Measurements from ENCODE around the gene KRTAP4-7. TPM values are rescaled to one million over a fixed set of nuclear protein-coding genes. Genes with fewer than 3 reads are reported as not detected.
"Not testable (repeated sequence)": the region's sequence is repeated elsewhere in the genome, so short reads cannot be mapped to it uniquely, and the experiment has no call there.

Gene KRTAP4-7
- total RNA-seq, 1 donor from 2014 or later: not detected

DNA sequence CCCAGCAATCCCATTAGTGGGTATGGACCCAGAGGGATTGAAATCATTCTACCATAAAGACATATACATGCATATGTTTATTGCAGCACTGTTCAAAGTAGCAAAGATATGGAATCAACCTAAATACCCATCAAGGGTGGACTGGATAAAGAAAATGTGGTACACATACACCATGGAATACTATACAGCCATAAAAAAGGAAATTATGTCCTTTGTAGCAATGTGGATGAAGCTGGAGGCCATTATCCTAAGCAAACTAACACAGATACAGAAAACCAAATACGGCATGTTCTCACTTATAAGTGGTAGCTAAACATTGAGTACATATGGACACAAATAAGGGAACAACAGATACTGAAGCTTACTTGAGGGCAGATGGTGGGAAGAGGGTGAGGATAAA, 26.4 kb upstream of the KRTAP4-7 start:
- no peak for DNase-seq (ENCODE audit: low spot score)
- peaks cover 36% of the 10 kb centered on the region for H3K4me1 Mint-ChIP-seq (ENCODE audit: low read depth)
- no peak overlapping the region for H3K27ac Mint-ChIP-seq (ENCODE audit: unreplicated experiment)
- peaks cover 3% of the 10 kb centered on the region for H3K36me3 Mint-ChIP-seq (ENCODE audit: low read depth)
- H3K9me3 Mint-ChIP-seq (ENCODE audit: low read depth): peaks cover 10% of the 10 kb centered on the region
- TF ChIP-seq, protein P1, sequence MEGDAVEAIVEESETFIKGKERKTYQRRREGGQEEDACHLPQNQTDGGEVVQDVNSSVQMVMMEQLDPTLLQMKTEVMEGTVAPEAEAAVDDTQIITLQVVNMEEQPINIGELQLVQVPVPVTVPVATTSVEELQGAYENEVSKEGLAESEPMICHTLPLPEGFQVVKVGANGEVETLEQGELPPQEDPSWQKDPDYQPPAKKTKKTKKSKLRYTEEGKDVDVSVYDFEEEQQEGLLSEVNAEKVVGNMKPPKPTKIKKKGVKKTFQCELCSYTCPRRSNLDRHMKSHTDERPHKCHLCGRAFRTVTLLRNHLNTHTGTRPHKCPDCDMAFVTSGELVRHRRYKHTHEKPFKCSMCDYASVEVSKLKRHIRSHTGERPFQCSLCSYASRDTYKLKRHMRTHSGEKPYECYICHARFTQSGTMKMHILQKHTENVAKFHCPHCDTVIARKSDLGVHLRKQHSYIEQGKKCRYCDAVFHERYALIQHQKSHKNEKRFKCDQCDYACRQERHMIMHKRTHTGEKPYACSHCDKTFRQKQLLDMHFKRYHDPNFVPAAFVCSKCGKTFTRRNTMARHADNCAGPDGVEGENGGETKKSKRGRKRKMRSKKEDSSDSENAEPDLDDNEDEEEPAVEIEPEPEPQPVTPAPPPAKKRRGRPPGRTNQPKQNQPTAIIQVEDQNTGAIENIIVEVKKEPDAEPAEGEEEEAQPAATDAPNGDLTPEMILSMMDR (IDR thresholded peaks at IDR 0.05): no peak
- no peak overlapping the region for H3K4me3 Mint-ChIP-seq (ENCODE audit: unreplicated experiment)
- no peaks in the 10 kb centered on the region for H3K27me3 Mint-ChIP-seq (ENCODE audit: low read depth)

DNA sequence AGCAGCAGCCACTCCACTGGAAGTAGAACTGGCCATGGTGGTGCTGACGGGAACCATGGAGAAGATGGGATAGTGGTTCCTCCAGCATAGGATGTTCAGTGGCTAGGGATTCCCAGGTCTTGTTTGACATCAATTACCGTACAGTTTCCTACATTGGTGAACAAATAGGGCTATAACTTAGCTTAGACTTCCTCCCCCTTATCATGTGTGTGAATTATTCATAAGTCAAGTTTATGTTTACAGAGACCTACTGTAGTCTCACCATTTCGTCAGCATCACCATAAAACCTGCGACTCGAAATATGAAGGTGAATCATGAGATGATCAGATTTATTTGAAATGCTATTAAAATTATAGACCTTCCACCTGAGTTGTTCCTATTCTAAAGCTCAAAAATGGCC, 25.2 kb upstream of the KRTAP4-7 start:
- Mint-ChIP-seq H3K9me3 (ENCODE audit: low read depth) (peaks cover 4% of the 10 kb centered on the region), H3K36me3 (ENCODE audit: low read depth) (peaks cover 1% of the 10 kb centered on the region), H3K27ac (ENCODE audit: unreplicated experiment) (peak overlapping the region; percentile 91), H3K27me3 (ENCODE audit: low read depth) (no peaks in the 10 kb centered on the region), H3K4me1 (ENCODE audit: low read depth) (peaks cover 46% of the 10 kb centered on the region), H3K4me3 (ENCODE audit: unreplicated experiment) (no peak overlapping the region)
- no peak for DNase-seq (ENCODE audit: low spot score)
- TF ChIP-seq, protein P1 (IDR thresholded peaks at IDR 0.05): no peak

DNA sequence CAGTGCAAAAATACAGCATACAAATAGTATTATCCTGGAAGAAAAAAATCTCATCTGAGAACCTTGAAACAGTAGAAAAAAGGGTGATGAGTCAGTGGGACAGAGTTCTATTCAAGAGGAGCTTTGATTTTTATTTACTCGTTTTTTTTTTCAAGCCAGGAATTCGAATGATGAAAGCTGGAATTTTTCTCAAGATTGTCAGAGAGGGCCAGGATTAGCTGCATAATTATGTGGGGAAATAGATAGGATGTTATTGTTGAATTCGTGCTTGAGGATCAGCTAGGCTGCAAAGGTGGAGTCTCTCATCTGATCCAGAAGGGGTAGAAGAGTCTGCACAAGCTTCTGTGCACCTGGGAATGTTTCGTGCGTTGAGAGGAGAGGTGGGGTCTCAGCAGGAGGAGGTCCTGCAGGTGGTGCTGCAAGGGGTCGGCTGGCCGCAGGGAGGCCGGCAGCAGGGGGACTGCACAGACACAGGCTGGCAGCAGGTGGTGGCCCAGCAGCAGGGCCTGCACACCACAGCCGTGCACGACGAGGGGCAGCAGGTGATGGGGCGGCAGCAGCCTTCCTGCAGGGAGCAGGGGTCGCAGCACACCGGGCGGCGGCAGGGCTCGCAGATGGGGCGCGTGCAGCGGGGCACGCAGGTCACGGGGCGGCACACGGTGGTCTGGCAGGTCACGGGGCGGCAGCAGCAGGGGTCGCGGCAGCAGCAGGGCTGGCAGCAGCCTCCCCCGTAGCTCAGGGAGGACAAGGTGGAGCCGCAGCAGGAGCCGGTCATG, 24.5 kb upstream of the KRTAP4-7 start:
- not testable (repeated sequence) for H3K36me3 Mint-ChIP-seq (ENCODE audit: low read depth); DNase-seq (ENCODE audit: low spot score); H3K9me3 Mint-ChIP-seq (ENCODE audit: low read depth); H3K27me3 Mint-ChIP-seq (ENCODE audit: low read depth)
- Mint-ChIP-seq H3K27ac (ENCODE audit: unreplicated experiment) (peak overlapping the region; percentile 91), H3K4me1 (ENCODE audit: low read depth) (peaks cover 50% of the 10 kb centered on the region), H3K4me3 (ENCODE audit: unreplicated experiment) (peak overlapping the region; percentile 5)

DNA sequence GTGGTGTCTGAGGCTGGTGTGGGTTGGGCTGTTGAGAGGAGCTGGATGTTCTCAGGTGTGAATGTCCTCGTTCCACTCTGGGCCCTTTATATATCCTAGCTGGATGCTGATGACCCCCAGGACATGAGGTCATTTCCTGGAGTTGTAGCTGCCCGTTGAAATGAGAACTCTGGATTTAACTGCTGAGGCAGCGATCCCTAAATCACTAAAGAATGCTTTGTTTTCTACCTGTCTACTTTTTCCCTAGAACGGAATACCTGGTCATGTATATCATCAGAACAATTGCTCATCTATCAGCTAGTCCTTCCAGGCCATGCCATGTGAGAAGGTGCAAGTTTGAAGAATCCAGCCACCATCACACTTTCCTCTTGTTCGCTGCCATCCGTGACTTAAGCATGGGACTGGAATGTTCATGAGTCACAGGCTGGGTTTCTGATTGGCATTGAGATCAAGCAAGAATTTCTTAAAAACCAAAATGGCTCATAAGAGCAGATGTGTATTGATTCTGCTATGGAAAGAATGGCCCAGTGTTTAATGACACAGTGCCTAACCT, 23.8 kb upstream of the KRTAP4-7 start, which contains the start of gene KRTAP2-3:
Gene KRTAP2-3 (minus strand): TSS at position 63 of the 553 bp plus-strand sequence. CDS start 64 bp downstream, outside the sequence.
- peak within 1 kb of the TSS; percentile 5 for H3K4me3 Mint-ChIP-seq (ENCODE audit: unreplicated experiment)
- TF ChIP-seq, protein P1 (IDR thresholded peaks at IDR 0.05): no peak

DNA sequence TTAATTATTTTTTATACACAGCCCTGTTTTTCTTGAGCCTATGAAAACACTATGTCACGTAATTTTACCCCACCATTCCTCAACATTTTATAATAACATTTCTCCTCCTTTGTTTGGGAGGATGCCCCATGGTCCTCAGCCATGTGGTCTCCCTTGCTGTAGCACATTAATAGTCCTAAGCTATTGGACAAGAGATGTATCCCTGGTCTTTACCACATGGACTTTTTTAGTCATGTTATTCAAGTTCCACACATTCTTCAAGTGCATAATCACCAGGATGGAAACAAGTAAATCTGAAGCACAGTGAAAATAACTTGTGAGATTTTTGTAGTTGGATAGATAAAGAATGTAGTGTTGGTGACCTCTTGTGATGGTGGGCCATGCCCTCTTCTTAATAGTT, 22.0 kb upstream of the KRTAP4-7 start:
- Mint-ChIP-seq H3K27ac (ENCODE audit: unreplicated experiment) (peak overlapping the region; percentile 95), H3K4me1 (ENCODE audit: low read depth) (peaks cover 57% of the 10 kb centered on the region), H3K4me3 (ENCODE audit: unreplicated experiment) (no peak overlapping the region), H3K36me3 (ENCODE audit: low read depth) (peaks cover 1% of the 10 kb centered on the region), H3K9me3 (ENCODE audit: low read depth) (peaks cover 4% of the 10 kb centered on the region), H3K27me3 (ENCODE audit: low read depth) (no peaks in the 10 kb centered on the region)
- TF ChIP-seq, protein P1 (IDR thresholded peaks at IDR 0.05): peak; percentile 38
- DNase-seq (ENCODE audit: low spot score): no peak

More for the DNA sequence above, 23.8 kb upstream of the KRTAP4-7 start, which contains the start of gene KRTAP2-3:
- DNase-seq (ENCODE audit: low spot score): no peak
- Mint-ChIP-seq H3K9me3 (ENCODE audit: low read depth) (peaks cover 4% of the 10 kb centered on the region), H3K27ac (ENCODE audit: unreplicated experiment) (peak within 1 kb of the TSS; percentile 95), H3K4me1 (ENCODE audit: low read depth) (peaks cover 50% of the 10 kb centered on the region), H3K27me3 (ENCODE audit: low read depth) (no peaks in the 10 kb centered on the region), H3K36me3 (ENCODE audit: low read depth) (peaks cover 1% of the 10 kb centered on the region)

Measured in chondrocyte (in vitro differentiated cells).